Ovary (tissue), 9 donors: ENCODE data around the gene HCFC2. TPM values are rescaled to one million over a fixed set of nuclear protein-coding genes. Genes with fewer than 3 reads are reported as not detected.
A peak's percentile ranks its signal among the peaks of the same experiment; 100 is the strongest.

Experiments used
- DNase-seq, 5 donors: peaks; one replicate each; pipeline ENCODE4 v3.0.0-alpha.2; 2019 to 2020
- H3K27ac ChIP-seq, 2 donors: fragments of 200-600 bp; one replicate each; pipeline versions ENCODE4 v1.5.1 to v1.8.0; 2019 to 2022
- H3K27me3 ChIP-seq: fragments of 200-600 bp; one replicate; pipeline ENCODE4 v1.8.0; 2022
- H3K36me3 ChIP-seq: fragments of 200-600 bp; sonication (generic); one replicate; pipeline ENCODE4 v1.5.1; 2019
- H3K4me1 ChIP-seq: one replicate; pipeline ENCODE4 v1.8.1; 2013; ENCODE audit warnings: mild to moderate bottlenecking, moderate library complexity; ENCODE audit not compliant: insufficient read depth
- H3K4me3 ChIP-seq: fragments of 200-600 bp; sonication (generic); one replicate; pipeline ENCODE4 v1.5.1; 2017
- H3K9me3 ChIP-seq, 2 donors: fragments of 200-600 bp in 1 of 2; sonication (generic) in 1 of 2; one replicate each; pipeline versions ENCODE4 v1.5.1 to v1.8.1; 2013 to 2019; ENCODE audit warnings: mild to moderate bottlenecking in 1 of 2, moderate library complexity in 1 of 2
- EP300 ChIP-seq: sonication (generic); formaldehyde crosslinking; IDR thresholded peaks from one replicate; pipeline ENCODE4 v1.6.1; 2017; ENCODE audit warnings: antibody characterized with exemption
- POLR2A ChIP-seq: fragments of 450-650 bp; IDR thresholded peaks from one replicate; pipeline ENCODE4 v1.6.1; 2017; ENCODE audit warnings: antibody characterized with exemption, mild to moderate bottlenecking, moderate library complexity
- WGBS, 3 donors: extraction: QIAGEN DNeasy Blood & Tissue Kit in 1 of 3; methylation state at CpG; one replicate each; pipeline versions ENCODE4 v1.1.5 to v1.1.7; 2013 to 2017; 5-methylcytosine and 5-hydroxymethylcytosine counted together
- intact Hi-C, 4 donors: fragments of 100-400 bp; cut with DNase I; formaldehyde crosslinking; loops; one replicate each; pipeline versions ENCODE4 v1.11.0 to v1.15.1; 2022 to 2023
- polyA plus RNA-seq, 2 donors: library from polyadenylated mRNA; stranded (reverse); fragments of 200-250 nt in 1 of 2; fragments of 350-450 nt in 1 of 2; fragmentation: Illumina TruSeq in 1 of 2; extraction: RNeasy Lipid Tissue Mini Kit (QIAGEN cat#74804) in 1 of 2; gene quantifications; one replicate each; pipeline ENCODE4 v1.2.3, GENCODE V29; 2013 to 2014
- total RNA-seq, 7 donors: library from RNA; depleted of rRNA in 2 of 7; stranded (reverse); fragments of >200 nt in 2 of 7; fragmentation: NEBNext Ultra II Directional in 3 of 7; extraction: Animal tissue kit (Norgen Biotek cat#: 25700) in 3 of 7; gene quantifications; one replicate each; pipeline versions ENCODE4 v1.1.0 to v1.2.4, GENCODE V29; 2016 to 2023
- TF ChIP-seq, protein P1 (sequence below), 3 donors: fragments of 450-650 bp in 2 of 3; fragments of 200-600 bp in 1 of 3; IDR thresholded peaks; one replicate each; pipeline versions ENCODE4 v1.5.1 to v1.8.0; 2016 to 2022; ENCODE audit warnings: antibody characterized with exemption in 3 of 3, mild to moderate bottlenecking in 1 of 3
- donor health status: DM: no; HTN: no; CAD: no; lungs with moderate emphysema.
- donor health status: DM: no; HTN: no; CAD: no.
- donor health status: Bipolar disorder and iron deficiency.
- donor health status: DM: yes; HTN: yes; CAD: no.
- donor health status: DM: no; HTN: no; CAD: no.
- donor health status: DM: yes; HTN: yes; CAD: no.

HCFC2 gene
- total and polyA plus RNA-seq, 9 donors: 8.8 to 24.6 (median 20.7) TPM

DNA sequence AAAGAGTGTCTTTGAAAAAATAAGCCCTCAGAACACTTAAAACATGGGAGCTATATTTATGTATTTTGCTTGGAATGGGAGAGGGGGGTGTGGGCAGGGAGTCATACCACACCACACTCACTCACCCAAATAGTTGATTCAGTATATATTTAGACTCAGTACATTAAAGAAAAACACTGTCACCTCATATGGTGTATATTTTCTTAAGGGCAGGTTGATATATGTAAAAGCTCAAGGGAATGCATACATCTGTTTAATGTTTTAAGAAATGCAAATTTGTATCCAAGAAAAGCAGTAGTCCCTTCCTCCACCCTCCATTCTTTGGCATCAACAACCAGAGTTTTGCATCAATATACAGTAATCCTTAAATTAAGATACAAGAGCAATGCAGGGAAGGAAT, 72.2 kb downstream of the HCFC2 start:
- DNase-seq: no peak
- no peaks in the 10 kb centered on the region for H3K36me3 ChIP-seq
- intact Hi-C loops: no loop called here
- H3K4me3 ChIP-seq: peak overlapping the region; percentile 72
- no peak overlapping the region for H3K27ac ChIP-seq
- H3K4me1 ChIP-seq: peaks cover 8% of the 10 kb centered on the region
- H3K9me3 ChIP-seq: no peaks in the 10 kb centered on the region
- H3K27me3 ChIP-seq: no peaks in the 10 kb centered on the region
- TF ChIP-seq POLR2A (no peak), EP300 (no peak)
- TF ChIP-seq, protein P1, sequence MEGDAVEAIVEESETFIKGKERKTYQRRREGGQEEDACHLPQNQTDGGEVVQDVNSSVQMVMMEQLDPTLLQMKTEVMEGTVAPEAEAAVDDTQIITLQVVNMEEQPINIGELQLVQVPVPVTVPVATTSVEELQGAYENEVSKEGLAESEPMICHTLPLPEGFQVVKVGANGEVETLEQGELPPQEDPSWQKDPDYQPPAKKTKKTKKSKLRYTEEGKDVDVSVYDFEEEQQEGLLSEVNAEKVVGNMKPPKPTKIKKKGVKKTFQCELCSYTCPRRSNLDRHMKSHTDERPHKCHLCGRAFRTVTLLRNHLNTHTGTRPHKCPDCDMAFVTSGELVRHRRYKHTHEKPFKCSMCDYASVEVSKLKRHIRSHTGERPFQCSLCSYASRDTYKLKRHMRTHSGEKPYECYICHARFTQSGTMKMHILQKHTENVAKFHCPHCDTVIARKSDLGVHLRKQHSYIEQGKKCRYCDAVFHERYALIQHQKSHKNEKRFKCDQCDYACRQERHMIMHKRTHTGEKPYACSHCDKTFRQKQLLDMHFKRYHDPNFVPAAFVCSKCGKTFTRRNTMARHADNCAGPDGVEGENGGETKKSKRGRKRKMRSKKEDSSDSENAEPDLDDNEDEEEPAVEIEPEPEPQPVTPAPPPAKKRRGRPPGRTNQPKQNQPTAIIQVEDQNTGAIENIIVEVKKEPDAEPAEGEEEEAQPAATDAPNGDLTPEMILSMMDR (IDR thresholded peaks at IDR 0.05): no peak

DNA sequence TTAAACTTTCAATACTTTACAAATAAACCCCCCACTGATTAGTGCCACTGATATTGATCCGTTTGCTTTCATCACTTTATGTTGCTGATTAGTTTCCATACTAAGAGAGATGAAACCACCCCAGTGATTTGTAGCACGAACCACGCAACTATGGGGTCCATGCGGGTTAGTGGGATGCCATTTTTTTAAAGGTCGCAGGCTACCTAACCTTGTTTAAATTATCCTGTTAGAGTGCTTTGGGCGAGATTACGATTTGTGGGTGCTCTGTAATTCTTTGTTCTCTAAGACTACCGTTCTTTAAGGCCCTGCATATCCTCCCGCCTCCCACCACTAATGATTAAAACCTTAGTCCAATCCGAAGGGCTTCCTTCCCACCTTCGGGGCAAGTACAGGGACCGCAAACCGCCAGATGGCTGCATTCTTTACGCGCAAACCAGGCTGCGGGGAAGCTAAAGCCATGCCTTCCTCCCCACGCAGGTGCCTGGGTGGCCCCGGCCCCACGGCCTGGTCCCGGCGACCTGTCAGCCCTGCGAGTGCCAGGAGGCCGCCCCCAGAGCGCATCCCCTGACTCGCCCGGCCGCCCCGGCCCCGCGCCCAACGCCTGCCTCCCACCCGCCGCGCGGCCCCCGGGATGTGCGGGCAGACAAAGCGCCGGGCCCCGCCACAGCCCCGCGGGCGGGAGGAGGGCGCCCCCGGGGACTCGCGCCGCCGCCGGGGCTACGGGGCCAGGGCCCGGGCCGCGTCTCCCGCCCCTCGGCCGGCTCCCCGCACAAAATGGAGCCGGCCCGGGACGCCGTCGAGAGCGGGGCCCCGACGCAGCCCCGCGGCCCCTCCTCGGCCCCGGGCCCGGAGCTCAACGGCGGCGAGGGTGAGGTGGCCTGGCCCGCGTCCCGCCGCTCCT, 72.9 kb downstream of the HCFC2 start:
- intact Hi-C loops: no loop called here
- TF ChIP-seq POLR2A: no peak
- no peak for TF ChIP-seq EP300
- TF ChIP-seq, protein P1 (IDR thresholded peaks at IDR 0.05): no peak
- H3K9me3 ChIP-seq: no peaks in the 10 kb centered on the region
- H3K4me3 ChIP-seq: peak overlapping the region; percentile 72
- 1% methylated on average over 30 to 78 of the region's 78 CpGs for WGBS, 3 donors
- H3K4me1 ChIP-seq: peaks cover 6% of the 10 kb centered on the region
- no peaks in the 10 kb centered on the region for H3K27me3 ChIP-seq
- DNase-seq: peak; percentile 35 to 66 (median 54)
- no peaks in the 10 kb centered on the region for H3K36me3 ChIP-seq
- peak overlapping the region; percentile 58 to 90 for H3K27ac ChIP-seq

DNA sequence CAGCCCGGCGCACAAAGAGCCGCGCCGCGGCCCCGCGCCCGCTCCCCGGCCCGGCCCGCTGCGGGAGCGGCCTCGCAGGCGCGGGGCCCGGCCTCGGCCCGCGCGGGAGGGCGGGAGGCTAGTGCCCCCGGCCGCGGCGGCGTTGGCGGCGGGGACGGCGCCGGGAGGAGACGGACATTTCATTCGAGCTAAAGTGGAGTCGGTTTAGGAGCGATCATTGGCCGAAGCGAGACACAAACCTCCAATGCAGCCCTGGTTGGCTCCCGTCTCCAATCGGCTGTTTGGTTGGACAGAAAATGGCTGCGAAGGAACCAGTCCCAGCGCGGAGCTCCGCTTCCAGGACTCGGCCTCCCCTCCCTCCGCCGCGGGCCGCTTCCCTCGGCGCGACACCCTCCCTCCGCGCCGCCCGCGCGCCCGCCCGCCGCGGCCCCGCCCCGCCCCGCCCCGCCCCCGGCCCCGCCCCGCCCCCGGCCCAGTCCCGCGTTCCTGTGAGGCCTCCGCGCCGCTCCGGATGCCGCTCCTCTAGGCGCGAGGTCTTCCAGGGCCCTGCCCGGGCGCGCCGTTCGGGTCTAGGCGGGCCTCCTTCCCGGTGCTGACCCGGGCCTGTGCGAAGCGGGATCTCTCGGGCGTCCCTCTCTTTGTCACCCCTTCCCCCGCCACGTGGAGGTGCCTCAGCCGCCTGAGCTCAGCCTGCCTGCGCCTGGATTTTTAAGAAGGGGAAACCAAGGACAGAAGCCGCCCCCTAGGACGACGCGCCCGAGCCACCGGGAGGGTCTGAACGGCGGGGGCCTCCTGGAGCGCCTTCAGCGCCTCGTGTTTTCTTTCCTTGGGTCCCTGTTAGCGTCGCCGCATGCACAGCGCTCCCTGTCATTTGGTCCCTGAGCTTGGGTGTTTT, 73.8 kb downstream of the HCFC2 start, which contains the start of gene NFYB:
TSS of gene NFYB (minus strand) at position 309 of the 895 bp plus-strand sequence. CDS start 2,757 bp downstream, outside the sequence.
- peak; percentile 92 to 95 (median 94) for DNase-seq
- H3K27me3 ChIP-seq: no peaks in the 10 kb centered on the region
- peak within 1 kb of the TSS; percentile 72 for H3K4me3 ChIP-seq
- no peaks in the 10 kb centered on the region for H3K36me3 ChIP-seq
- WGBS, 3 donors: 3 to 6% (median 6%) methylated on average over 46 to 108 of the region's 111 CpGs
- H3K27ac ChIP-seq: peak within 1 kb of the TSS; percentile 65 to 90
- no peaks in the 10 kb centered on the region for H3K9me3 ChIP-seq
- intact Hi-C loops: no loop called here
- TF ChIP-seq, protein P1 (IDR thresholded peaks at IDR 0.05): no peak
- TF ChIP-seq EP300: no peak
- TF ChIP-seq POLR2A: peak; percentile 65
- H3K4me1 ChIP-seq: peaks cover 6% of the 10 kb centered on the region

DNA sequence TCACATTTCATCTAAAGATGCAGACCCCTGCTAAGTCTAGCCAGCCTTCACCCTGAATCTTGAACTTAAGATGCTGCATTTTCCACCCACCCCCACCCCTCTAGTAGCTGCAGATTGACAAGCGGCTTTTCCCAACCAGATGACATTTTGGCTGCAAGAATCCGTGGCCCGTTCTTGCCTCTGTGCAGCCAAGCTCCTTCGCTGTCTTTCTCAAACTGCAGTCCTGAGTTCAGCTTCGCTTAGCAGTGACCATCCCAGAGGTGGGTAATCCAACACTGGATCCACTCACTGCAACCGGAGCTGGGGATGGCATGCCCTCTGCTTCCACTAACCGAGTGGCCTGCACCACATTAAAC, 74.4 kb downstream of the HCFC2 start:
- DNase-seq: peak in 3 of 5 donors; percentile 23 to 35 (median 25)
- H3K36me3 ChIP-seq: no peaks in the 10 kb centered on the region
- H3K4me1 ChIP-seq: peaks cover 6% of the 10 kb centered on the region
- no peaks in the 10 kb centered on the region for H3K27me3 ChIP-seq
- intact Hi-C loops: no loop called here
- 54 to 68% (median 64%) methylated on average over 7 of the region's 7 CpGs for WGBS, 3 donors
- H3K4me3 ChIP-seq: peak overlapping the region; percentile 37
- no peaks in the 10 kb centered on the region for H3K9me3 ChIP-seq
- H3K27ac ChIP-seq: peak overlapping the region in 1 of 2 donors; percentile 65
- TF ChIP-seq, protein P1 (IDR thresholded peaks at IDR 0.05): no peak
- TF ChIP-seq EP300 (no peak), POLR2A (no peak)
